RPMI8226 (cell line): ENCODE measurements around the gene GSTCD.
"Not testable (repeated sequence)": the region's sequence is repeated elsewhere in the genome, so short reads cannot be mapped to it uniquely, and the experiment has no call there.

Experiments
- DNase-seq: peaks from one replicate; pipeline ENCODE4 v3.0.0-alpha.2; 2015

GSTCD gene

DNA sequence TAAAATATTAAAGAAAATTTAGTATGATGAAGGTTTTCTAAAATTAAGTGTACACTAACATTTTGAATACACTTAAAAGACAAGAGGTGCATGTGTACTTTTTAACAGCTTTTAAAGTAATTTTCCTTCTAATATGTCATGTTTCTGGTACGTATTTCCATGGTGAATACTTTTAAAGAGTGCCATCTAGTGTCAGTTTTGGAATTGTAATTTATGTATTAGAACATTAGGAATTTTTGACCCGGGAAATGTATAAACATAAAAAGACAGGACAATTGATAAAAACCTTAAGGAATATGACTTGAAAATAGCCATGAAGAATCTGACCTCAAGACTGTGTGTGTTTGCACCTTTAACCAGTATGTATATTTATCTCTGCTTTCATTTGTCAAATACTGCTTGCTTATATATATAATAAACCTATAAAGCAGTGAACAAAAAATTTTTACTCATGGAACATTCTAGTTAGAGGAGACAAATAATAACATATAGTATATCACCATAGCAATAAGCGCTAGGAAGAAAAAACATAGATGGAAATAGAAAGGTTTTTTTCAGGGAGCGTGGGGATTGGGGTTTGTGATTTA lies 7.2 kb downstream of the GSTCD start:
- peak; percentile 25 for DNase-seq

DNA sequence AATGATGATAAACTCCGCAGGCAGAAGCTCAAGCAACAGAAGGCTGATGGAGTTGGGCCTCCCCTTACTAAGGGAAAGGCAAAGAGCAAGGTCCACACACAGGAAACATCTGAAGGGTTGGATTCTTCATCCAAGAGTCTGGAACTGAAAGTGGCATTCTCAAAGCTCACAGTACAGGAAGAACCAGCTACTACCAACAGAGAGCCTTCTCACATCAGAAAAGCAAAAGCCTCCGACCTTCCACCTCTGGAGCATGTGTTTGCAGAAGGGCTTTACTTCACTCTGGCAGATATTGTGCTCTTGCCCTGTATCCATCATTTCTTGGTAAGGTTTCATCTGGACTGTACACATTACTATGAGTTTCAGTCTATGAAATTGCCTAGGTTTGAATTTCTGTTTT lies 10.6 kb downstream of the GSTCD start:
- DNase-seq: no peak

DNA sequence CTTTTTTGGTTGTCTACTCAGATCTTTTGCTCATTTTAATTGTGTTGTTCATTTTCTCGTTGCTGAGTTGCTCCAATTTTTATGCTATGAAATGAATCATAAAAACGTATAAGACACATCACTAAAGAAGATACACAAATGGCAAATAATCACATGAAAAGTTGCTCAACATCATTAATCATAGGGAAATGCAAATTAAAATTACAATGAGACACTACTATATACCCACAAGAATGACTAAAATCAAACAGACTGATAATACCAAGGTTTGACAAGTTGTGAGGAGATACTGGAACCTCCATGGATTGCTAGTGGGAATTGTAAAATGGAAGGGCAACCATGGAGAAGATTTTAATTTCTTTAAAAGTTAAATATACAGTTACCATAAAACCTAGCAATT lies 17.0 kb downstream of the GSTCD start:
- no peak for DNase-seq

DNA sequence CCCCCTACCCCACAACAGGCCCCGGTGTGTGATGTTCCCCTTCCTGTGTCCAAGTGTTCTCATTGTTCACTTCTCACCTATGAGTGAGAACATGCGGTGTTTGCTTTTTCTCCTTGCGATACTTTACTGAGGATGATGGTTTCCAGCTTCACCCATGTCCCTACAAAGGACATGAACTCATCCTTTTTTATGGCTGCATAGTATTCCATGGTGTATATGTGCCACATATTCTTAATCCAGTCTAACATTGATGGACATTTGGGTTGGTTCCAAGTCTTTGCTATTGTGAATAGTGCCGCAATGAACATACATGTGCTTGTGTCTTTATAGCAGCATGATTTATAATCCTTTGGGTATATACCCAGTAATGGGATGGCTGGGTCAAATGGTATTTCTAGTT lies 21.3 kb downstream of the GSTCD start:
- not testable (repeated sequence) for DNase-seq

DNA sequence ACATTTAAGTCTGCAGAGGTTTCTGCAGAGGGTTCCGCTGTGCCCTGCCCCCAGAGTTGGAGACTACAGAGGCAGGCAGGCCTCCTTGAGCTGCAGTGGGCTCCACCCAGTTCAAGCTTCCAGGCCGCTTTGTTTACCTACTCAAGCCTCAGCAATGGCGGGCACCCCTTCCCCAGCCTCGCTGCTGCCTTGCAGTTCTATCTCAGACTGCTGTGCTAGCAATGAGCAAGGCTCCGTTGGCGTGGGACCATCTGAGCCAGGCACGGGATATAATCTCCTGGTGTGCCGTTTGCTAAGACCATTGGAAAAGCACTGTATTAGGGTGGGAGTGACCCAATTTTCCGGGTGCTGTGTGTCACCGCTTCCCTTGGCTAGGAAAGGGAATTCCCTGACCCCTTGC lies 26.6 kb downstream of the GSTCD start:
- not testable (repeated sequence) for DNase-seq

DNA sequence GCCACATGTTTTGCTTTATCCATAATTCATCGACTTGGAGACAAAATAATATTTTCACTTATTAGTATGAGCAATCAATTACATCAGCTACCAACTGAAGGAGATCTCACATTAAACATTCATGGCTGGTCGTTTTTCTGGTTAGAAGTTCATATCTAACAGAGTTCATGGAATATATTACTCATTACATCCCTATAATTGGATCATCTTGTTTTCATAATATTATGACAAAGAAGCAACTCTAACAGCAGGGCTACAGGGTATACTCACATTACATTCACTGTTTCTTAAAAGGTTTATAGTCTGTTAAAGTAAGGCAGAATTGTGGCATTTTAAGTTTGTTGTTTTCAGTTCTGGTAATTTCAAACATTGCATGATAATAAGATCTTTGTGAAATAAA lies 33.0 kb downstream of the GSTCD start:
- DNase-seq: no peak

DNA sequence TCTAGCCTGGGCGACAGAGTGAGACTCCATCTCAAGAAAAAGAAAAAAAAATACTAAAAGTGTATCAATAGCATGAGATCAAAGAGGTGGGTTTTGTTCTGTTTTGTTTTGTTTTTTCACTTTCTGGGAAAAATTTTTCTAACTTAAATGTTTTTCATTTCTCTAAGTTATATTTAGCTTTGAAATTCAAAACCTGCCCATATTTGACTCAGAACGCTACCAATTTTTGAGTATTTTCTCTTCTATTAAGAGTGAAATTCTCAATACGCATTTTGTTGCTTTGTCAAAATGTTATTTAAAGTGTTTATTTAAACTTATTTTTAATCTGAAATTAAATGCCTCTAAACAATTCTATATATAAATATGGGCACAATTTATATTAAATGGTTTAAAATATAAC lies 39.6 kb downstream of the GSTCD start:
- DNase-seq: no peak

DNA sequence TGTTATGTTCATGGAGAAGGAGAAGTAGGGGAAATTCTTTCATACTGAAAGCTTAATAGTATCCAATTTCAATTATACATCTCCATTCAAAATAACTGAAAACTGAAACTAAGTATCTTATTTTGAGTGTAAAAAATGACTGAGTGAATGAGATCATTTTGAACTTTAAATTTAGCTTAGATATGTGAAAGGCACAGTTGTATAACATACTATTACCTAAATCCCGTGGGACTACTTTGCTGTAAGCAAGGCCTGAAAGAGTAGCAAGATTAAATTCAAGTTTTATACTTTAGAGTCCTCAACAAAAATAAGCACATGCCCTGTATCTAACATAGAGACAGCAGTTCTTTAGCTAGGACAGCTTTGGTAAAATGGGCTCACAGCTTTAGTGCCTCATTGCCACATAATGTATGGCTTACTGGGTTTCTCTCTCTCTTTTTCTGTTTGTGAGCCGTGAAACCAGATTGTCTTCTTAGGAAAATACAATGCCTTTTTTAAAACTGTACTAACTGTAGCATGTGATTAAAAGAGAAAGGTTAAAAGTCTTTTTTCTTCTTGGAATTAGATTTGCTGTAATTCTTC lies 43.2 kb downstream of the GSTCD start:
- DNase-seq: no peak

DNA sequence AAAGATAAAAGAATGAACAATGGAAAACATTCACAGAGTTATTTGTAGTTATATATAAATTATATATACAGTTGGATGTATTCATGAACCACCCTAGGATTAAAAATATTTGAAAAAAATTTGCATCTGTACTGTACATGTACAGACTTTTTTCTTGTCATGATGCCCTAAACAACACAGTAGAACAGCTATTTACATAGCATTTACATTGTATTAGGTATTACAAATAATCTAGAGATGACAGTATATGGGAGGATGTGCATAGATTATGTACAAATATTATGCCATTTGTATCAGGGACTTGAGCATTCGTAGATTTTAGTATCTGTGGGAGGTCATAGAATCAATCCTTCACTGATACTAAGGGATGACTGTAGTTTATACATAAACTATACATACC lies 44.8 kb downstream of the GSTCD start:
- no peak for DNase-seq

DNA sequence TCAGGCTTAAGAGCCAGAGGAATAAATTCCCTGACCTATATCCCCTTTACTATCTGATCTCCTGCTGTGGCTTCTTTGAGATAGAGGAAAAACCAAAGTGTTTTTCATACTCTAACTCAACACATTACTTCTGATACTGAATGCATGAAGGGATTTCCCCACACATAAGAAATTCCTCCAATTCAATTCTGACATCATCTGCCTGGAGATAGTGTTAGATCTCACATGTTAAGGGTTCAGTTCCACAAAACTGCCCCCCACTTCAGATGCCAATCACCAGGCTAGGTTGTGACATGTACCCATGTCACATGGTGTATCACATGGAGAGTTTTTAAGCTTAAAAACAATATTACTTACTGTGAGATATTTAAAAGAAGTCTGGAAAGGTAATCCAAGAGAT lies 46.8 kb downstream of the GSTCD start:
- DNase-seq: no peak

DNA sequence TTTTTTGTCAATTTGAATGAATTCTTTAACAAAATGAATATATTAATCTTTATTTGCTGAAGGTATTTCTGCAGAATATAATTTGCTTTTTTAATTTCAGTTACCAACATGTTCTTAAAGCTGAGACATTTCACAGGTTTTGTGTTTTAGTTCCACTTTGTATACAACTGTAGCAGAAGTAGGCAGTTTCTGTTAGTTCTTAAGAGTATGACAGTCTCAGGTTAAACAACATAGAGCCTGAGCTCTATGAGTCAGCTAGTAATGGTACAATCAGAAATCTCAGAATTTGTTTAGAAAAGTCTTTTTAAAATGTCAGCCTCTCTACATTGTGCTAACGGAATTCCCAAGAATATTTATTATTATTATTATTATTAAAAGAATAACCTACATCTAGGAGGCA lies 50.4 kb downstream of the GSTCD start:
- no peak for DNase-seq

DNA sequence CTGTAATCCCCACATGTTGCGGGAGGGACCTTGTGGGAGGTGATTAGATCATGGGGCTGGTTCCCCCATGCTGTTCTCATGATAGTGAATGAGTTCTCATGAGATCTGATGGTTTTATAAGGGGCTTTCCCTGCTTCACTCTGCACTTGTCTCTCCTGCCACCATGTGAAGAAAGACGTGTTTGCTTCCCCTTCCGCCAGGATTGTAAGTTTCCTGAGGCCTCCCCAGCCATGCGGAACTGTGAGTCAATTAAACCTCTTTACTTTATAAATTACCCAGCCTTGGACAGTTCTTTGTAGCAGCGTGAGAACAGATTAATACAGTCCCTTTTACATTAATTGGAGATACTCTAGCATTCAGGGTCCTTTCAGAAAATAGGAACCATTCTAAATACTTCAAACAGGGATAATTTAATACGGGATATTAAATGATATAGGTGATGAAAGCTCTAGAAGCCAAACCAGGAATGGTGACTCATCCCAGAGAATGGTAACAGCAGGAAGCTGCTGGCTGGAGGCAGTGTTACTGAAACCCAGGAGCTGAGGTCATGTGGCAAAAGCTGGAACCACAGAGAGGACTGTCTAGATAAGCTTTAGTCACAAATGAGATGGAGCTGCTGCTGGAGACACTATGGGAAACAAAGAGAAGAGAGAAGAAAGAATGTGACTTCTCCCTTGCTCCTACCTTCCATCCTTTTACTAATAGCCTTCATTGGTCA lies 57.3 kb downstream of the GSTCD start:
- DNase-seq: no peak

DNA sequence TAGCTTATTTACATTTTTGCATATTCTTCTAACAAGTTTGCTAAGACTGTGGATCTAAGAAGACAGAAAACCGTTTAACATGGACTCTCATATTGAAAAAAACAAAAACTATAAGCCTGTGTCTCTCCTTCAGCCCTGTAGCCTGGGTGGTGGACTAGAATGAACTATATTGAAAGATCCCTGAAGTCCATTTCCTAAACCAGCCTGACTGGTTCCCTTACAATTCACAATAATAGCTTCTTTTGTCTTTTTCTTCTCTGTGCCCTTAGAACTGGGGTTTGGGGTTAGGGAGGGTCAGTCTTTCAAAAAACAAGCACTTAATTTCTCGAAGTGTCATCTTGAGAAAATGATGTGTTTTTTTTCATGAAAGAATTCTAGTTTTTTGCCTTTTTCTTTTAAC lies 59.0 kb downstream of the GSTCD start:
- no peak for DNase-seq

DNA sequence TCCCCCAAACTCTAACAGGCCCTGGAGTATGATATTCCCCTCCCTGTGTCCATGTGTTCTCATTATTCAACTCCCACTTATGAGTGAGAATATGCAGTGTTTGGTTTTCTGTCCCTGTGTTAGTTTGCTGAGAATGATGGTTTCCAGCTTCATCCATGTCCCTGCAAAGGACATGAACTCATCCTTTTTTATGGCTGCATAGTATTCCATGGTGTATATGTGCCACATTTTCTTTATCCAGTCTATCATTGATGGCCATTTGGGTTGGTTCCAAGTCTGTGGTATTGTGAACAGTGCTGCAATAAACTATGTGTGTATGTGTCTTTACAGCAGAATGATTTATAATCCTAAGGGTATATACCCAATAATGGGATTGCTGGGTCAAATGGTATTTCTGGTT lies 61.9 kb downstream of the GSTCD start:
- not testable (repeated sequence) for DNase-seq

DNA sequence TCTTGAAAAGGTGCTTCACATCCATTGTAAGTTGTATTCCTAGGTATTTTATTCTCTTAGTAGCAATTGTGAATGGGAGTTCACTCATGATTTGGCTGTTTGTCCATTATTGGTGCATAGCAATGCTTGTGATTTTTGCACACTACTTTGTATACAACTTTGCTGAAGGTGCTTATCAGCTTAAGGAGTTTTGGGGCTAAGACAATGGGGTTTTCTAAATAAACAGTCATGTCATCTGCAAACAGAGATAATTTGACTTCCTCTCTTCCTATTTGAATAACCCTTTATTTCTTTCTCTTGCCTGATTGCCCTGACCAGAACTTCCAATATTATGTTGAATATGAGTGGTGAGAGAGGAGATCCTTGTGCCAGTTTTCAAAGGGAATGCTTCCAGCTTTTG lies 63.5 kb downstream of the GSTCD start:
- DNase-seq: not testable (repeated sequence)

DNA sequence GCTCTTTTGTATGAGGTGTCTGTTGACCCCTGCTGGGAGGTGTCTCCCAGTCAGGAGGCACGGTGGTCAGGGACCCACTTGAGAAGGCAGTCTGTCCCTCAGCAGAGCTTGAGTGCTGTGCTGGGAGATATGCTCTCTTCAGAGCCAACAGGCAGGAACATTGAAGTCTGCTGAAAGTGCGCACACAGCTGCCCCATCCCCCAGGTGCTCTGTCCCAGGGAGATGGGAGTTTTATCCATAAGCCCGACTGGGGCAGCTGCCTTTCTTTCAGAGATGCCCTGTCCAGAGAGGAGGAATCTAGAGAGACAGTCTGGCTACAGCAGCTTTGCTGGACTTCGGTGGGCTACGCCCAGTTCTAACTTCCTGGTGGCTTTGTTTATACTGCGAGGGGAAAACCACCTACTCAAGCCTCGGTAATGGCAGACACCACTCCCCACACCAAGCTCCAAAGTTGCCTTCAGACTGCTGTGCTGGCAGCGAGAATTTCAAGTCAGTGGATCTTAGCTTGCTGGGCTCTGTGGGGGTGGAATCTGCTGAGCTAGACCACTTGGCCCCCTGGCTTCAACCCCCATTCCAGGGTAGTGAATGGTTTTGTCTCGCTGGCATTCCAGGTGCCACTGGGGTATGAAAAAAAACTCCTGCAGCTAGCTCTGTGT lies 67.3 kb downstream of the GSTCD start:
- DNase-seq: not testable (repeated sequence)

DNA sequence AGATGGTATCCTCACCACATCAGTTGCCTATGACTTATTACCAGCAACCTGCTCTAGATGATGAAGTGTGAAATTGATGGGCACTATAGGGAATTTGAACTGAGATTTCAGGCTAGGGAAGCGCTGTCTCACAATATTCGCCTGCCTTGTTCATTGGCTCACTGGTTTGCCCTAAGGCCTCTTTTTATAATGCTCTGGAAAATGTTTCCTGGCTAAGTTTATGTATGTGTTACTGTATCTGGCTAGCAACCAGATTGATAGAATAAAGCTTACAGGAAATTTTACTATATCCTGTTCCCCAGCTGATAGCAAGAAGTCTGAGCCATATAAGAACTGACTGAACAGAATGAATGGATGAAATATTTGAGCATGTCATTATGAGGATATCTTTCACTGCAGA lies 71.6 kb downstream of the GSTCD start:
- no peak for DNase-seq

DNA sequence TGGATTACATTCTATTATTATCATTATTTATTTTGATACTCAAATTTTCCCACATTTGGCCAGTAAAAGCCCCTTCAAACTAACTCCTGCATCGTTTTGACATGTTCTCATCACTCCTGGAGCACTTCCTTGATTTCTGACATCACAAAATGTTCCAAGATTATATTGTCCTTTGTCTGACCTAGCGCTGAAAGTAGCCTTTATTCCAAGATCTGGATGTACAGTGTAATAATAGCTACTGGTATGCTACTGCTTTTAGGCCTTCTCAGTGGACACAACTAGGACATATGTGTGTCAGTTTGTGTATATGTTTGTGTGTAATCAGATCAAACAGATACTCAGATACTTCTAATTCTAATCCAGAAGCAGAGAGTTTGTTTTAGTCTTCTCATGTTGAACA lies 76.2 kb downstream of the GSTCD start:
- DNase-seq: no peak

DNA sequence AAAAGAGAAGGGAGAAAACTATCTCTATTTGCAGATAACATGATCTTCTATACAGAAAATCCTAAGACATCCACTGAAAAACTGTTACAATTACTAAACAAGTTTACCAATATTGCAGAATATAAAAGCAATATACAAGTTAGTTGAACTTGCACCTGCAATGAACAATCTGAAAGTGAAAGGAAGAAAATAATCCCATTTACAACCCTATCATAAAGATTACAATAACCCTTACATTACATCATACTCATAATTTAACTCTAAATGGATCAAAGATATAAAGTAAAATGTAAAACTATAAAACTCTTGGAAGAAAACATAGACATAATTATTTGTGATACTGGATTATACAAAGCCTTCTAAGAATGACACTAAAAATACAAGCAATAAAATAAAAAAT lies 77.2 kb downstream of the GSTCD start:
- DNase-seq: no peak

DNA sequence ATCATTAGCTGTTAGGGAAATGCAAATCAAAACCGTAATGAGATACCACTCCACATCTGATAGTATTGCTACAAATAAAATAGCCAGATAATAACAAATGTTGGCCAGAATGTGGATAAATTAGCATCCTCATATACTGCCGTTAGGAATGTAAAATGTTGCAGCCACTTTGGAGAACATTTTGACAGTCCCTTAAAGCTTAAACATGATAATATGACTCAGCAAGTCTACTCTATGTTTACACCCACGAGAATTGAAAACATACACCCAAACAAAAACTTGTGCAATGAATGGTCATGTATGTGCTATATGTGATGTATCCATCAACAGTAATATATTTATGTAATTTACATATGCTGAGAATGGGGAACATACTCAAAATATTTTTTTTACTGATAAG lies 78.2 kb downstream of the GSTCD start:
- no peak for DNase-seq

DNA sequence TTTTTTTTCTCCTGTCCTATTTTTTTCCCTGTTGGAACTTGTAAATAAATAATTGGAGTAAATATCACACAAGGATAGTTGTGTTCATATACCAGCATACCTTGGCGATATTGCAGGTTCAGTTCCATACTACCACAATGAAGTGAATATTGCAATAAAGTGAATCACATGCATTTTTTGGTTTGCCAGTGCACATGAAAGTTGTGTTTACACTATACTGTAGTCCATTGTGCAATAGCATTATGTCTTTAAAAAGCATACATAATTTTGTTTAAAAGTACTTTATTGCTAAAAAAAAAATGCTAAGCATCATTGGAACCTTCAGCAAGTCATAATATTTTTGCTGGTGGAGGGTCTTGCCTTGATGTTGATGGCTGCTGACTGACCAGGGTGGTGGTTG lies 88.6 kb downstream of the GSTCD start:
- no peak for DNase-seq

DNA sequence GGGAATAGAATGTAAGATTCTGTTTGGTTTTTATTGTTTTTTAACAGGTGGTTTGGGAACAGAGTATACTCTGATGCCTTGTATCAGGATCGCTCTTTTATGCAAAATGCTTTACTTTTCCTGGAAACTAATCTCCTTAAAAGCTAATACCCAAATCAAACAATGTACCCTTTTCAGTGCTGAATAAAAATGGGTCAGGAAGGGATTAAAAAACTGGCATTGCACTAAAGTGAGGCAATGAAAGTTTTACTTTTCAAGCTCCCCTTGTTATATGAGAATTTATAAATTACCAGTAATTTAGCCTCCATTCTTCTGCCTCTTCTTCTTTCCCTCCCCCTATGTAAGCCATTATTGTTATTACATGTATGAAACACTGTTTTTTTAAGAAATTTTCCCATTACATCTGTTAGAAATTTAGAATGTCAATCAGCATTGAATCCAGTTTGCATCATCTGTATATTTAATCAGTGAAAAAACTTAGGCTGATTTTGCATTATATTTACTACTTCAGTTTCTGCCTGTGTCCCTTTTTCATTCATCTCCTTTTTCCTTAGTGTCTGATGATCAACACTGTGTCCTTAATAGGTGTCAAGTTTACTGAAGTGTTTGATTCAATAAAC lies 97.0 kb downstream of the GSTCD start:
- no peak for DNase-seq

DNA sequence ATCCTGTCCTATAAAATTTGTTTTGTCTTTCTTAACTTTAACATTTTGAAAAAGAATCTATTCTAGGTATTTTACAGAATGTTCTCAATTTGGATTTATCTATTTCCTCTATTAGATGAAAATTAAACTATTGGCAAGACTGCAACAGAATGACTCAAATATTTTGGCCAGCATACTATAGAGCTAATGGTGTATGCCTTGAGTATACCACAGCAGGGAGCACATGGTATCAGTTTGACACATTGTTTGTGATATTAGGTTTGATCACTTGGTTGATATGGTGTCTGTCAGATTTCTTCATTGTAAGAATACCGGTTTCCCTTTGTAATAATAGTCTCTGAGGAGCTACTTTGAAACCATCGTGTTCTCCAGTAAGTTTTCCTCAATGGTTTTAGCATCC lies 98.9 kb downstream of the GSTCD start:
- no peak for DNase-seq
